DND-41 (cell line): ENCODE results near the gene BPIFB3.

ENCODE experiments used
- ATAC-seq: fragments of 200-7000 bp; cut with Tn5 transposase; 3 replicates; pipeline ENCODE4 v1.9.1; 2021; ENCODE audit warnings: low read depth; ENCODE audit not compliant: insufficient read depth
- DNase-seq: peaks from one replicate; pipeline ENCODE4 v3.0.0-alpha.2; 2020
- H2AFZ ChIP-seq: 2 replicates; pipeline ENCODE4 v1.6.0; 2012; ENCODE audit warnings: low read depth, low read length
- H3K27ac ChIP-seq: 2 replicates; pipeline ENCODE4 v1.5.1; 2012; ENCODE audit warnings: low read length, inconsistent platforms
- H3K27me3 ChIP-seq: fragments of 200-600 bp; sonication (generic); 2 replicates; pipeline ENCODE4 v1.6.0; 2012; ENCODE audit warnings: low read length, mild to moderate bottlenecking, inconsistent platforms; ENCODE audit not compliant: insufficient read depth, poor library complexity
- H3K36me3 ChIP-seq: 2 replicates; pipeline ENCODE4 v1.5.1; 2012; ENCODE audit warnings: low read length, inconsistent platforms; ENCODE audit not compliant: insufficient read depth
- H3K4me1 ChIP-seq: 2 replicates; pipeline ENCODE4 v1.5.1; 2012; ENCODE audit warnings: mild to moderate bottlenecking, low read length; ENCODE audit not compliant: insufficient read depth
- H3K4me2 ChIP-seq: 2 replicates; pipeline ENCODE4 v1.6.0; 2012; ENCODE audit warnings: mild to moderate bottlenecking, moderate library complexity, low read length, inconsistent platforms; ENCODE audit not compliant: insufficient read depth
- H3K4me3 ChIP-seq, 2 experiments: fragments of 200-600 bp in 1 of 2; shearing (Covaris generic) in 1 of 2; 2 replicates each; pipeline ENCODE4 v1.5.1; 2012 to 2016; ENCODE audit warnings: inconsistent platforms in 2 of 2, low read length in 2 of 2, mild to moderate bottlenecking in 2 of 2, low read depth in 1 of 2, moderate library complexity in 1 of 2
- H3K79me2 ChIP-seq: 2 replicates; pipeline ENCODE4 v1.6.0; 2012; ENCODE audit warnings: low read length, inconsistent platforms; ENCODE audit not compliant: insufficient read depth
- H3K9ac ChIP-seq: 2 replicates; pipeline ENCODE4 v1.6.0; 2012; ENCODE audit warnings: low read depth, mild to moderate bottlenecking, inconsistent platforms, low read length, moderate library complexity
- H3K9me3 ChIP-seq: 2 replicates; pipeline ENCODE4 v1.5.1; 2012; ENCODE audit warnings: low read length, moderate library complexity, mild to moderate bottlenecking, inconsistent platforms; ENCODE audit not compliant: insufficient read depth, severe bottlenecking
- H4K20me1 ChIP-seq: 2 replicates; pipeline ENCODE4 v1.6.0; 2012; ENCODE audit warnings: low read length; ENCODE audit not compliant: insufficient read depth
- CTCF ChIP-seq: IDR thresholded peaks from 2 replicates; pipeline ENCODE4 v1.5.1; 2012; ENCODE audit warnings: borderline replicate concordance, low read length, moderate library complexity, mild to moderate bottlenecking; ENCODE audit not compliant: poor library complexity, severe bottlenecking; ENCODE audit errors: extremely low read depth
- EZH2 ChIP-seq: IDR thresholded peaks from 3 replicates; pipeline ENCODE4 v1.6.1; 2012; ENCODE audit warnings: borderline replicate concordance, low read depth, mild to moderate bottlenecking, moderate library complexity, low read length, inconsistent platforms; ENCODE audit not compliant: severe bottlenecking

The BPIFB3 gene

GRCh38 chr20:33079259-33079658 is 25.6 kb downstream of the BPIFB3 start, which contains the start of gene BPIFB4:
BPIFB4 (plus strand) TSS chr20:33079643; CDS start chr20:33081527, 1,884 bp downstream.
- H3K27ac ChIP-seq, result no peak within 1 kb of the TSS
- DNase-seq, result no peak
- no peak within 1 kb of the TSS for H3K4me3 ChIP-seq
- TF ChIP-seq CTCF (no peak), EZH2 (no peak)
- no peak within 1 kb of the TSS for H3K9ac ChIP-seq
- no peaks in the 10 kb centered on the region for H3K79me2 ChIP-seq
- no peak within 1 kb of the TSS for H3K4me2 ChIP-seq
- no peaks in the 10 kb centered on the region for H4K20me1 ChIP-seq
- no peak for ATAC-seq
- no peak within 1 kb of the TSS for H2AFZ ChIP-seq
- H3K9me3 ChIP-seq, result no peaks in the 10 kb centered on the region
- H3K4me1 ChIP-seq, result no peaks in the 10 kb centered on the region
- H3K36me3 ChIP-seq, result no peaks in the 10 kb centered on the region
- no peaks in the 10 kb centered on the region for H3K27me3 ChIP-seq

- Histone ChIP-seq H3K4me1 (no peaks in the 10 kb centered on the region), H3K36me3 (no peaks in the 10 kb centered on the region), H3K27me3 (no peaks in the 10 kb centered on the region), H3K9ac (no peak overlapping the region), H3K4me3 (no peak overlapping the region), H2AFZ (no peak overlapping the region), H3K27ac (no peak overlapping the region), H3K9me3 (no peaks in the 10 kb centered on the region), H3K4me2 (no peak overlapping the region), H3K79me2 (no peaks in the 10 kb centered on the region), H4K20me1 (no peaks in the 10 kb centered on the region)
- TF ChIP-seq CTCF, result no peak
- no peak for TF ChIP-seq EZH2
- DNase-seq, result no peak
- ATAC-seq, result no peak
These were observed 27.9 kb downstream of the BPIFB3 start for GRCh38 chr20:33081411-33082154.

- no peak overlapping the region for H3K27ac ChIP-seq
- no peak overlapping the region for H3K9ac ChIP-seq
- no peak overlapping the region for H3K4me3 ChIP-seq
- DNase-seq, result no peak
- no peaks in the 10 kb centered on the region for H3K4me1 ChIP-seq
- no peak for ATAC-seq
- no peaks in the 10 kb centered on the region for H3K9me3 ChIP-seq
- H3K27me3 ChIP-seq, result peaks cover 3% of the 10 kb centered on the region
- TF ChIP-seq EZH2 (no peak), CTCF (no peak)
- H3K4me2 ChIP-seq, result no peak overlapping the region
- no peaks in the 10 kb centered on the region for H3K36me3 ChIP-seq
- H3K79me2 ChIP-seq, result no peaks in the 10 kb centered on the region
- no peaks in the 10 kb centered on the region for H4K20me1 ChIP-seq
- no peak overlapping the region for H2AFZ ChIP-seq
These were observed 28.8 kb downstream of the BPIFB3 start for GRCh38 chr20:33082546-33082945.
